ENCODE results near the gene SF3B2. TPM values are rescaled to one million over a fixed set of nuclear protein-coding genes. Genes with fewer than 3 reads are reported as not detected.
A peak's percentile ranks its signal among the peaks of the same experiment; 100 is the strongest.

SF3B2 gene
- total RNA-seq, 1 donor from 2014 or later, result 261 TPM

DNA sequence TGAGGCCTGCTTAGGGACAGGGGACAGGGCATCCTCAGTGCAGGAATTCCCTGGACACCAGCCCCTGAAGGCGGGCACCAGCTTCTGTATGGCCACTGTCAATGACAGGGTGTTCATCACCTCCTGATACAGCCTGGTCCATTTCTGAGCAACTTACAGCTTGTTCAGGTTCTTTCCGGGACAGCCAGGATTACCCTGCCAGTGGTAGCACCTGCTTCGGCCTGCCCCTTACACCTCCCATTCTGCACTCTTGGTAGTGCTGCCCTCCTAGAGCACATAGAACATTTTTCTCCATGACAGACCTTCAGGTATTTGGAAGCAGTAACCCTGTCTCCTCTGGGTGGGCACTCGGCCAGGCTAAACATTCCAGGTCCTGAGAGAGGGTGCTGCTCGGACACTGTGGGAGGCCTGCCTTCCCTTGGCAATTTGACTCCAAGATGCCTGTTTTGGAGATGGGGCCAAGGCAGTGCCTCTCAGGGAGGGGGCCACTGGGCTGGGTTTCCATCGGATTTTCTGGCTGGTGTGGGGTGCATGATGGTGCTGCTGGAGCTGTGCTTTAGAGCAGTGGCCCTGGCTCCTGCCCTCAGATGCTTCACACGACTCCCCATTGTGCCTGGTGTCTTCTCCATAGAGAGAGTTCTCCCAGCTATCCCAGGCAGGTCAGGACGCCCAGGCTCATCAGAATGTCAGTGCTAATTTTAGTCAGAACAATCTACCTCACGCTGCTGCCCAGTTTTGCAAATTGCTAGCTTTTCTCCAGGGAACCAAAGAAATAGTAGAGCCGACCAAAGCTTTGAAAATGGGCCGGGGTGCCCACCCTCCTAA lies 4.4 kb upstream of the SF3B2 start:
- Mint-ChIP-seq H3K9me3 (no peaks in the 10 kb centered on the region), H3K27me3 (ENCODE audit: low read depth) (no peaks in the 10 kb centered on the region), H3K4me1 (peaks cover 44% of the 10 kb centered on the region), H3K4me3 (peak overlapping the region; percentile 64), H3K27ac (ENCODE audit: unreplicated experiment) (no peak overlapping the region), H3K36me3 (ENCODE audit: low read depth) (peaks cover 5% of the 10 kb centered on the region)
- no peak for DNase-seq (ENCODE audit: low read depth, low spot score)
- TF ChIP-seq, protein P1, sequence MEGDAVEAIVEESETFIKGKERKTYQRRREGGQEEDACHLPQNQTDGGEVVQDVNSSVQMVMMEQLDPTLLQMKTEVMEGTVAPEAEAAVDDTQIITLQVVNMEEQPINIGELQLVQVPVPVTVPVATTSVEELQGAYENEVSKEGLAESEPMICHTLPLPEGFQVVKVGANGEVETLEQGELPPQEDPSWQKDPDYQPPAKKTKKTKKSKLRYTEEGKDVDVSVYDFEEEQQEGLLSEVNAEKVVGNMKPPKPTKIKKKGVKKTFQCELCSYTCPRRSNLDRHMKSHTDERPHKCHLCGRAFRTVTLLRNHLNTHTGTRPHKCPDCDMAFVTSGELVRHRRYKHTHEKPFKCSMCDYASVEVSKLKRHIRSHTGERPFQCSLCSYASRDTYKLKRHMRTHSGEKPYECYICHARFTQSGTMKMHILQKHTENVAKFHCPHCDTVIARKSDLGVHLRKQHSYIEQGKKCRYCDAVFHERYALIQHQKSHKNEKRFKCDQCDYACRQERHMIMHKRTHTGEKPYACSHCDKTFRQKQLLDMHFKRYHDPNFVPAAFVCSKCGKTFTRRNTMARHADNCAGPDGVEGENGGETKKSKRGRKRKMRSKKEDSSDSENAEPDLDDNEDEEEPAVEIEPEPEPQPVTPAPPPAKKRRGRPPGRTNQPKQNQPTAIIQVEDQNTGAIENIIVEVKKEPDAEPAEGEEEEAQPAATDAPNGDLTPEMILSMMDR (conservative IDR thresholded peaks at IDR 0.05), result no peak

DNA sequence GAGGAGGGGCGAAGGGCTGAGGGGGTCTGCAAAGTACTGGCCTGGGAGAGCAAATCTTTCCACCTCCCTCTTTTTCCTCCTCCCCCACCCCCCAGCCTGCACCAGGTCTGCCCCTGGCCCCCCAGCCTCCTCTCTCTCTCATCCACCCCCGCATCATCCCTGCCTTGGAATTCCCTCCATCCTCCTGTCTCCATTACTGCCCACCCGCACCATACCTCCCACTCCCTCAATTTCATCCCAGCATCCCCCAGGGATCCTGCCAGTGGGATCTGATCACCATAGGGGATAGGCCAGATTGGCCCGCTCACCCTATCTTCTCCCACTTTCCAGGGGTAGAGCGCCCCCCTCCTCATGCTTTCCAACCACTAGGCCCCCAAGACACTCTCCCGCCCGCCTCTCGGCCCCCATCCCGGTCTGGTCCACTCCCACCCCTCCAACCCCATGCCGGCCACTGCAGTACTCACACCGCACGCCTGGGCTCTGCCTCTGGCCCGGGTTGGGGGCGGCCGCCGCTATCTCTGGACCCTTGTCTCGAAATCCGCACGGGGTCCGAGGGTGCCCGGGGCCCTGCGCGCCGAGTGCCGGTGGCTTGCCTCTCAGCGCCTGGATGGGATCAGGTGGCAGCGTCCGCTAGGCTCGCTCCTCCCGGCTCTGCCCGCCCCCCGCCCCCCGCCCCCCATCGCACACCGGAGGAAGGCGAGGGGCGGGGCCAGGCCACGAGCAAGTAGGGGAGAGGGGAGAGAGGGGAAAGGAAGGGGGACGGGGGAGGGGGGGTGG lies 3.4 kb upstream of the SF3B2 start, which contains the start of gene GAL3ST3:
GAL3ST3 (minus strand) TSS at position 615 of the 777 bp plus-strand sequence. CDS start 3,746 bp downstream, outside the sequence.
- no peak for DNase-seq (ENCODE audit: low read depth, low spot score)
- H3K4me1 Mint-ChIP-seq, result peaks cover 50% of the 10 kb centered on the region
- peak within 1 kb of the TSS; percentile 57 for H3K27ac Mint-ChIP-seq (ENCODE audit: unreplicated experiment)
- no peaks in the 10 kb centered on the region for H3K27me3 Mint-ChIP-seq (ENCODE audit: low read depth)
- H3K4me3 Mint-ChIP-seq, result peak within 1 kb of the TSS; percentile 86
- peaks cover 7% of the 10 kb centered on the region for H3K36me3 Mint-ChIP-seq (ENCODE audit: low read depth)
- TF ChIP-seq, protein P1 (conservative IDR thresholded peaks at IDR 0.05), result no peak
- H3K9me3 Mint-ChIP-seq, result no peaks in the 10 kb centered on the region

DNA sequence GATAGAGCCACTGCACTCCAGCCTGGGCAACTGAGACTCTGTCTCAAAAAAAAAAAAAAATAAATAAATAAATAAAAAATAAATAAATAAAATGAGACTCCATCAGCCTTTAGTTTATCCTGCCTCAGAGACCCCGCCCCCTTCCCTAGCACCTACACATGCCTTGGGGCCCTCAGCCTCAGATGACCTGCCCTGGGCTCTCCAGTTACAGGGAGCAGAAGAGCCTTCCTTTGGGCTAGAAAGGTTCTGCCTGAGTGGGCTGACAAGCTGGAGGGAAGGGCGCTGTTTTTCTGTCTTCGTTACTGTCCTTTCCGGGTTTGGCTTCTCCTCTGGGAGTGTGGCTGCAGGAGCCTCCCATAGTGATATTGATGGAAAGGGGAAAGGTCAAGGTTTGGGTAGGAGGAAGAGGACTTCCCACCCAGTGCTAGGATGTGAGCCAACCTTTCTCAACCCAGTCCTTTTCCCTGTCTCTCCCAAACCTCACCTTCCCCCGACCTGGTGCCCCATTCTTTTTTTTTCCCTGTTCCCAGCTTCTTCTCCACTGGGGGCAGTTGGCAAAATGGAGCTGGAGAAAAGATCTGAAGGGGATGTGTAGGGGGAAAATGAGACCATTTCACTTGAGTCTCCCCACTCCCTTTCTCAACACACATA lies 1.5 kb upstream of the SF3B2 start:
- no peaks in the 10 kb centered on the region for H3K9me3 Mint-ChIP-seq
- H3K4me1 Mint-ChIP-seq, result peaks cover 44% of the 10 kb centered on the region
- H3K4me3 Mint-ChIP-seq, result peak overlapping the region; percentile 100
- H3K27me3 Mint-ChIP-seq (ENCODE audit: low read depth), result no peaks in the 10 kb centered on the region
- TF ChIP-seq, protein P1 (conservative IDR thresholded peaks at IDR 0.05), result no peak
- H3K27ac Mint-ChIP-seq (ENCODE audit: unreplicated experiment), result peak overlapping the region; percentile 59
- H3K36me3 Mint-ChIP-seq (ENCODE audit: low read depth), result peaks cover 13% of the 10 kb centered on the region
- DNase-seq (ENCODE audit: low read depth, low spot score), result no peak

DNA sequence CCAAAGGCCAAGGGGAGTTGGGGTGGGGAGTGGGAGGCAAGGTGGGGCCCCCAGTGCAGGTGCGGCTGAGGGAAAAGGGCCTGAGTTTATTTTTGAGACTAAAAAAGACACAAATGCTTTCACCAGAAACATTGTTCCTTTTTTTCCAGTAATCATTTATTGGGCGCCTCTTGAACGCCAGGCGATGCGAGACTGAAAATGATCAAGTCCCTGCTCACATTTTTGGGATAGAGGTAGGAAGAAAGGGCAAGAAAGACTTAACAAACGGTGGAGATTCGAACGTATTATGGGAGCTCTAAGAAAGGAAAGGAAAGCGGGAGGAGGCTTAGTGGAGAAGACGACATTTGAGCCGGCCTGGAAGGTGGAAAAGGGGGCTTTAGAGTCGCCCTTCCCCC lies 796 bp upstream of the SF3B2 start:
- Mint-ChIP-seq H3K27me3 (ENCODE audit: low read depth) (no peaks in the 10 kb centered on the region), H3K4me1 (peaks cover 44% of the 10 kb centered on the region), H3K4me3 (peak overlapping the region; percentile 100), H3K9me3 (no peaks in the 10 kb centered on the region), H3K27ac (ENCODE audit: unreplicated experiment) (peak overlapping the region; percentile 59), H3K36me3 (ENCODE audit: low read depth) (peaks cover 13% of the 10 kb centered on the region)
- DNase-seq (ENCODE audit: low read depth, low spot score), result no peak
- TF ChIP-seq, protein P1 (conservative IDR thresholded peaks at IDR 0.05), result no peak

DNA sequence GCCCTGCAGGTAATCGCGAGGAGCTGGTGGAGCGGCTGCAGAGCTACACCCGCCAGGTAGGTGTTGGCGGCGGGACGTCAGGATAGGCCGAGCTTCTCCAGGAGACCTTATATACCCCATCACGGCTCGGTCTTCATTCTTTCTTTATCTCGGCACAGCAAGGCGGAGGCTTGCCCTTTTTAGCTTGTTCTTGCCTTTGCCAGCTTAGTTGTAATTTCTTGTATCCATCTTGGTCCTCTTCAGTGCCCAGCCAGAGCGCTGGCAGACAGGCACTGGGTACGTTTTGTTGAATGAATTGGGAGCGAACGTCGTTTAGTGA lies 459 bp downstream of the SF3B2 start:
- H3K4me3 Mint-ChIP-seq, result peak overlapping the region; percentile 100
- TF ChIP-seq, protein P1 (conservative IDR thresholded peaks at IDR 0.05), result no peak
- DNase-seq (ENCODE audit: low read depth, low spot score), result no peak
- peaks cover 13% of the 10 kb centered on the region for H3K36me3 Mint-ChIP-seq (ENCODE audit: low read depth)
- H3K9me3 Mint-ChIP-seq, result no peaks in the 10 kb centered on the region
- H3K27ac Mint-ChIP-seq (ENCODE audit: unreplicated experiment), result peak overlapping the region; percentile 99
- H3K27me3 Mint-ChIP-seq (ENCODE audit: low read depth), result no peaks in the 10 kb centered on the region
- H3K4me1 Mint-ChIP-seq, result peaks cover 44% of the 10 kb centered on the region
